ENCODE data around the gene UBR4.

DNA sequence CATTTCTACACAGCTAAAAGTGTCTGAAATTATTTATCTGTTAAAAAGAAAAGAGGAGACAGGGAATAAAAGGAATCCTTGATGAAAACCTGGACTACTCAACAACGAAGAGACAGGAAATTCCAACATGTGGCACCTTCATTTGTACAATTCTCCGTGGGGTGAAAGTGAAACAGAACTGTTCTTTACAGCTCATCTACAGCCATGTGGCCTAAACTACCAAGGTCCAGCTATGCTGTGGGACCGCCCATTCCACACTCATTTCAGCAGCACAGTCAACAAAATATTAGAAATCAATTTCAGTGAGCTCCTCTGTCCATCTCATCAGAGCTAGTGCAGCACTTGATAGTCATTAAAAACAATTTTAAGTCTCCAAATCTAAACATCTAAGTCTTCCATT is 44.0 kb downstream of the UBR4 start:
- TF ChIP-seq POLR2A (IDR thresholded peaks at IDR 0.05), result no peak
- TF ChIP-seq, protein P1, sequence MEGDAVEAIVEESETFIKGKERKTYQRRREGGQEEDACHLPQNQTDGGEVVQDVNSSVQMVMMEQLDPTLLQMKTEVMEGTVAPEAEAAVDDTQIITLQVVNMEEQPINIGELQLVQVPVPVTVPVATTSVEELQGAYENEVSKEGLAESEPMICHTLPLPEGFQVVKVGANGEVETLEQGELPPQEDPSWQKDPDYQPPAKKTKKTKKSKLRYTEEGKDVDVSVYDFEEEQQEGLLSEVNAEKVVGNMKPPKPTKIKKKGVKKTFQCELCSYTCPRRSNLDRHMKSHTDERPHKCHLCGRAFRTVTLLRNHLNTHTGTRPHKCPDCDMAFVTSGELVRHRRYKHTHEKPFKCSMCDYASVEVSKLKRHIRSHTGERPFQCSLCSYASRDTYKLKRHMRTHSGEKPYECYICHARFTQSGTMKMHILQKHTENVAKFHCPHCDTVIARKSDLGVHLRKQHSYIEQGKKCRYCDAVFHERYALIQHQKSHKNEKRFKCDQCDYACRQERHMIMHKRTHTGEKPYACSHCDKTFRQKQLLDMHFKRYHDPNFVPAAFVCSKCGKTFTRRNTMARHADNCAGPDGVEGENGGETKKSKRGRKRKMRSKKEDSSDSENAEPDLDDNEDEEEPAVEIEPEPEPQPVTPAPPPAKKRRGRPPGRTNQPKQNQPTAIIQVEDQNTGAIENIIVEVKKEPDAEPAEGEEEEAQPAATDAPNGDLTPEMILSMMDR (IDR thresholded peaks at IDR 0.05), result no peak
